Renal cortex interstitium (tissue), 11 donors: ENCODE results near the gene SLC27A4. TPM values are rescaled to one million over a fixed set of nuclear protein-coding genes. Genes with fewer than 3 reads are reported as not detected.

Experiments
- DNase-seq, 11 donors: peaks; one replicate each; pipeline ENCODE4 v3.0.0-alpha.2; 2013; ENCODE audit warnings: low read depth in 9 of 11, low spot score in 4 of 11; ENCODE audit errors: extremely low read depth in 1 of 11
- polyA plus RNA-seq, 3 donors: library from polyadenylated mRNA; unstranded; fragments of 120-200 nt; gene quantifications; one replicate each; pipeline ENCODE4 v1.2.1, GENCODE V29; 2013; ENCODE audit not compliant: insufficient read length in 3 of 3

SLC27A4 gene
- polyA plus RNA-seq, 3 donors: 15.3 to 22.7 (median 21.7) TPM

- DNase-seq: no peak
Measured at GRCh38 chr9:128383791-128384190, 43.5 kb downstream of the SLC27A4 start.

- no peak for DNase-seq
Measured at GRCh38 chr9:128384801-128385495, 44.6 kb downstream of the SLC27A4 start.

GRCh38 chr9:128385496-128386460, 45.5 kb downstream of the SLC27A4 start:
- DNase-seq: no peak

- no peak for DNase-seq
Measured at GRCh38 chr9:128388150-128388549, 47.8 kb downstream of the SLC27A4 start.

GRCh38 chr9:128389395-128390149, 49.2 kb downstream of the SLC27A4 start:
- DNase-seq: no peak

GRCh38 chr9:128390150-128390812, 50.0 kb downstream of the SLC27A4 start:
- no peak for DNase-seq

- no peak for DNase-seq
Measured at GRCh38 chr9:128390813-128391711, 50.7 kb downstream of the SLC27A4 start.

GRCh38 chr9:128391956-128392301, 51.6 kb downstream of the SLC27A4 start:
- DNase-seq: no peak

GRCh38 chr9:128392302-128393144, 52.2 kb downstream of the SLC27A4 start:
- DNase-seq: no peak

GRCh38 chr9:128393145-128393775, 52.9 kb downstream of the SLC27A4 start:
- DNase-seq: no peak

- DNase-seq: no peak
Measured at GRCh38 chr9:128393970-128394369, 53.6 kb downstream of the SLC27A4 start.

- no peak for DNase-seq
Measured at GRCh38 chr9:128394379-128395168, 54.2 kb downstream of the SLC27A4 start.

- no peak for DNase-seq
Measured at GRCh38 chr9:128396970-128397613, 56.8 kb downstream of the SLC27A4 start.

GRCh38 chr9:128397831-128398230, 57.5 kb downstream of the SLC27A4 start:
- no peak for DNase-seq

GRCh38 chr9:128399861-128400260, 59.5 kb downstream of the SLC27A4 start:
- no peak for DNase-seq

- DNase-seq: no peak
Measured at GRCh38 chr9:128404560-128404959, 64.2 kb downstream of the SLC27A4 start.
